K562 (cell line): Measurements from ENCODE around the gene MAPRE2. TPM values are rescaled to one million over a fixed set of nuclear protein-coding genes. Genes with fewer than 3 reads are reported as not detected.

ENCODE experiments used
- ATAC-seq: fragments of 200-7000 bp; cut with Tn5 transposase; 3 replicates; pipeline ENCODE4 v1.9.1; 2020; ENCODE audit warnings: moderate library complexity
- BruUV-seq: library from RNA; stranded (reverse); fragments of 400-500 nt; replicated peaks from 2 replicates; lab custom pipeline; 2021; lab: Mats Ljungman, UMichigan
- CTCF ChIA-PET: fragments of 300-600 bp; formaldehyde crosslinking; extraction: SDS; loops from one replicate; lab custom pipeline; 2021; ENCODE audit warnings: low intra/inter-chr PET ratio; lab: Yijun Ruan, JAX
- POLR2A ChIA-PET: fragments of 300-600, 350-650 bp; sonication (Branson Sonifier 250); formaldehyde crosslinking; extraction: SDS; loops from one replicate; lab custom pipeline; 2021; ENCODE audit warnings: antibody characterized with exemption, inconsistent platforms; lab: Yijun Ruan, JAX
- DNase-seq, 4 experiments: peaks; one replicate each; pipeline versions ENCODE4 v3.0.0 to v3.0.0-alpha.2; 2011 to 2018; ENCODE audit warnings: low spot score in 3 of 4, mixed read lengths in 3 of 4; ENCODE audit errors: extremely low read depth in 1 of 4
- FAIRE-seq: peaks from 2 replicates; lab custom pipeline; 2011; peaks lifted over from hg19 to GRCh38; lab: Jason Lieb, UNC
- H2AFZ ChIP-seq: 2 replicates; pipeline ENCODE4 v1.6.0; 2011; ENCODE audit warnings: low read depth, low read length, control low read depth, inconsistent platforms
- H3K27ac ChIP-seq: fragments of 200-600 bp; 3 replicates; pipeline ENCODE4 v1.8.0; 2011; ENCODE audit warnings: low read depth, mild to moderate bottlenecking, control low read depth, inconsistent platforms, low read length, moderate library complexity, mixed read lengths; ENCODE audit errors: extremely low read depth
- H3K27me3 ChIP-seq, 2 experiments: fragments of 300-600 bp in 1 of 2; 2 replicates in 1 of 2; 3 replicates in 1 of 2; pipeline versions ENCODE4 v1.6.0 to v1.8.0; 2011; ENCODE audit warnings: inconsistent platforms in 2 of 2, low read length in 2 of 2, mild to moderate bottlenecking in 1 of 2, mixed read lengths in 1 of 2, moderate library complexity in 1 of 2; ENCODE audit not compliant: control insufficient read depth in 2 of 2, insufficient read depth in 2 of 2
- H3K36me3 ChIP-seq: fragments of 300-600 bp; 3 replicates; pipeline ENCODE4 v1.8.0; 2011; ENCODE audit warnings: mild to moderate bottlenecking, low read length, inconsistent platforms; ENCODE audit not compliant: control insufficient read depth, insufficient read depth
- H3K4me1 ChIP-seq, 2 experiments: fragments of 200-600 bp in 1 of 2; replicated peaks in 1 of 2; 2 replicates in 1 of 2; 3 replicates in 1 of 2; pipeline versions ENCODE4 v1.5.1 to v1.8.0; 2011; ENCODE audit warnings: inconsistent platforms in 2 of 2, low read length in 2 of 2, mild to moderate bottlenecking in 1 of 2, mixed read lengths in 1 of 2, moderate library complexity in 1 of 2; ENCODE audit not compliant: control insufficient read depth in 2 of 2, insufficient read depth in 2 of 2
- H3K4me2 ChIP-seq: 2 replicates; pipeline ENCODE4 v1.6.1; 2011; ENCODE audit warnings: low read length, control low read depth, inconsistent platforms, mixed read lengths; ENCODE audit not compliant: insufficient read depth
- H3K4me3 ChIP-seq: fragments of 200-600 bp; sonication (generic), shearing (Covaris generic); 2 replicates; pipeline ENCODE4 v1.5.1; 2016; ENCODE audit warnings: control low read depth, inconsistent platforms
- H3K79me2 ChIP-seq: fragments of 200-600 bp; 3 replicates; pipeline ENCODE4 v1.8.0; 2011; ENCODE audit warnings: low read length, inconsistent platforms; ENCODE audit not compliant: control insufficient read depth, insufficient read depth
- H3K9ac ChIP-seq, 2 experiments: 2 replicates each; pipeline versions ENCODE4 v1.6.0 to v1.6.1; 2011; ENCODE audit warnings: low read depth in 2 of 2, low read length in 2 of 2, control low read depth in 1 of 2, inconsistent platforms in 1 of 2, mild to moderate bottlenecking in 1 of 2, mixed read lengths in 1 of 2; ENCODE audit not compliant: insufficient read depth in 1 of 2
- H3K9me1 ChIP-seq: one replicate; pipeline ENCODE4 v1.6.0; 2011; ENCODE audit warnings: inconsistent platforms, mild to moderate bottlenecking, low read length, moderate library complexity; ENCODE audit not compliant: control insufficient read depth, insufficient read depth
- H3K9me3 ChIP-seq: replicated peaks from 2 replicates; pipeline ENCODE4 v1.5.1; 2011; ENCODE audit warnings: low read depth, low read length, inconsistent platforms; ENCODE audit not compliant: control insufficient read depth, insufficient read depth
- H4K20me1 ChIP-seq: replicated peaks from 2 replicates; pipeline ENCODE4 v1.6.1; 2011; ENCODE audit warnings: low read length, inconsistent platforms, mixed read lengths; ENCODE audit not compliant: control insufficient read depth, insufficient read depth
- BMI1 ChIP-seq: fragments of 150-350 bp; IDR thresholded peaks from 2 replicates; pipeline ENCODE4 v1.6.1; 2014; ENCODE audit warnings: low read length
- FOXO4 ChIP-seq: fragments of 450-650 bp; formaldehyde crosslinking; IDR thresholded peaks from 2 replicates; pipeline ENCODE4 v1.4.0; 2020; ENCODE audit warnings: mild to moderate bottlenecking, moderate library complexity
- ZBTB33 ChIP-seq: sonication (generic); formaldehyde crosslinking; IDR thresholded peaks from 2 replicates; pipeline ENCODE4 v1.8.1; 2023; ENCODE audit warnings: mild to moderate bottlenecking, missing genetic modification reagents
- ZBTB5 ChIP-seq: fragments of 450-650 bp; IDR thresholded peaks from 2 replicates; pipeline ENCODE4 v1.6.1; 2017; ENCODE audit warnings: antibody characterized with exemption
- WGBS: fragments of 100-300 bp; shearing (Covaris generic); methylation state at CpG from one replicate; pipeline ENCODE4 v1.1.6; 2016; ENCODE audit warnings: low coverage, mixed read lengths; ENCODE audit not compliant: insufficient coverage; ENCODE audit errors: missing lambda C conversion rate; 5-methylcytosine and 5-hydroxymethylcytosine counted together
- in situ Hi-C: fragments of 300-500 bp; cut with MboI; formaldehyde crosslinking; loops from 4 replicates; pipeline ENCODE4 v1.15.0; 2018; ENCODE audit warnings: inconsistent platforms, mixed read lengths
- intact Hi-C: fragments of 100-400 bp; cut with micrococcal nuclease; formaldehyde crosslinking; loops from 2 replicates; pipeline ENCODE4 v1.14.2; 2022
- polyA plus RNA-seq, 8 experiments: library from polyadenylated mRNA; depleted of rRNA in 4 of 8; stranded (reverse) in 5 of 8; unstranded in 3 of 8; fragments of >200 nt; fragmentation: Nextera tagmentation in 2 of 8; fragmentation: Illumina TruSeq in 1 of 8; extraction: Ambion mirVana in 2 of 8; extraction: Trizol in 1 of 8; gene quantifications; 2 replicates each; pipeline versions ENCODE4 v1.2.1 to v1.2.3, GENCODE V29; 2011 to 2014; ENCODE audit warnings: inconsistent platforms in 1 of 8, missing spikeins in 1 of 8
- total RNA-seq, 7 experiments: library from RNA; depleted of rRNA in 6 of 7; stranded (reverse); fragments of >200 nt in 6 of 7; fragmentation: Illumina TruSeq in 2 of 7; extraction: Trizol in 2 of 7; gene quantifications; 2 replicates each; pipeline versions ENCODE4 v1.2.1 to v1.2.3, GENCODE V29; 2011 to 2021; ENCODE audit warnings: low replicate concordance in 1 of 7
- TF ChIP-seq, protein P1 (sequence below): sonication (generic); formaldehyde crosslinking; IDR thresholded peaks from 2 replicates; pipeline ENCODE4 v1.9.0; 2022; ENCODE audit warnings: mild to moderate bottlenecking, missing genetic modification reagents

Gene MAPRE2
- total and polyA plus RNA-seq, 9 of the 15 experiments (the other 6 are each of a cell fraction or from before 2014, with no cell fraction given), result 32.3 to 70.7 (median 40.7) TPM

DNA sequence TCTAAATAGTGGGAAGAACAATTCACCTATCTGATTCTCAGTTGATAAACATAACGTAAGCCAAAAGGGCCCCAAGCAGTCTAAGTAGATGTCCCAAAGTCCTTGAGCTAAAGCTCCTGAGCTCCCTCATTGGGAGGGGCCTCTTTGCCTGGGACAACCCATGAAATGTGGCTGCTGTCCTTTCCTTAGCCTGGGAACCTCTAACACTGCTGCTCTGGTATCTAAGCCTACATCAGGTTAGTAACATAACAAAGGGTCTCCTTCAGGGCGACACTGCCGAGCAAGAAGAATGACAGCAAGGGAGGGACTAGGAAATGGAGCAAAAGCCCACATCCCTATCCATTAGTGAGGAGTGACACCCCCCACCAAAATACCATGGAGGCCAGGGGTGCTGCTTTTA lies 98.3 kb downstream of the MAPRE2 start:
- peaks cover 15% of the 10 kb centered on the region; the same call in 1 of the 3 replicates for H3K36me3 ChIP-seq
- H3K9ac ChIP-seq, result no peak overlapping the region
- ATAC-seq (no peak), FAIRE-seq (no peak), DNase-seq (no peak)
- intact Hi-C loops (loop anchor here (5.0 kb wide), 1 partner anchor 97 kb away; the partner anchor contains the start of gene MAPRE2), in situ Hi-C loops (no loop called here)
- no peak overlapping the region for H3K4me2 ChIP-seq
- H2AFZ ChIP-seq, result no peak overlapping the region
- CTCF ChIA-PET, result no interaction called here
- no peaks in the 10 kb centered on the region for H3K27me3 ChIP-seq
- TF ChIP-seq BMI1, result no peak
- TF ChIP-seq, protein P1, sequence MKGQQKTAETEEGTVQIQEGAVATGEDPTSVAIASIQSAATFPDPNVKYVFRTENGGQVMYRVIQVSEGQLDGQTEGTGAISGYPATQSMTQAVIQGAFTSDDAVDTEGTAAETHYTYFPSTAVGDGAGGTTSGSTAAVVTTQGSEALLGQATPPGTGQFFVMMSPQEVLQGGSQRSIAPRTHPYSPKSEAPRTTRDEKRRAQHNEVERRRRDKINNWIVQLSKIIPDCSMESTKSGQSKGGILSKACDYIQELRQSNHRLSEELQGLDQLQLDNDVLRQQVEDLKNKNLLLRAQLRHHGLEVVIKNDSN (CRISPR knock-in tag), result no peak
- no peak for TF ChIP-seq ZBTB33 (CRISPR knock-in tag)
- no peak for TF ChIP-seq ZBTB5
- TF ChIP-seq FOXO4 (CRISPR knock-in tag), result no peak
- no peaks in the 10 kb centered on the region for H3K79me2 ChIP-seq
- no peaks in the 10 kb centered on the region for H3K9me3 ChIP-seq
- WGBS, result 72% methylated on average over 3 of the region's 3 CpGs
- no TSS peak for BruUV-seq
- H3K4me3 ChIP-seq, result no peak overlapping the region
- H4K20me1 ChIP-seq, result no peaks in the 10 kb centered on the region
- H3K27ac ChIP-seq, result no peak overlapping the region
- H3K4me1 ChIP-seq, result peaks cover 29 to 37% of the 10 kb centered on the region in 2 experiments
- POLR2A ChIA-PET, result interaction anchor here (0.7 to 2.5 kb wide), 3 partner anchors 13 to 113 kb away, joined by 3 to 8 read pairs (median 4); partner anchors contain the start of gene MAPRE2
- no peaks in the 10 kb centered on the region for H3K9me1 ChIP-seq
